ENCODE data around the gene HOXA3. TPM values are rescaled to one million over a fixed set of nuclear protein-coding genes. Genes with fewer than 3 reads are reported as not detected.

HOXA3 gene
- polyA plus RNA-seq, 2 of the 4 experiments (the other 2 are of a cell fraction), result 3.3 to 8.7 TPM

GRCh38 chr7:27199849-27200760 is 47.7 kb upstream of the HOXA3 start, which contains the start of gene HOXA13:
HOXA13 (minus strand) TSS chr7:27200091; CDS start chr7:27200077, 14 bp downstream.
- WGBS (ENCODE audit: missing lambda C conversion rate), result 3% methylated on average over 27 of the region's 99 CpGs
- ATAC-seq, result peak; percentile 80 to 91
- peak; percentile 65 to 69 for DNase-seq (ENCODE audit: low read depth in 1 of 2, low spot score in 1 of 2)
- ChIA-PET CTCF (interaction anchor here (0.7 to 4.2 kb wide), 22 partner anchors 10 to 897 kb away, joined by 3 to 33 read pairs (median 8); no protein-coding TSS in a partner anchor), POLR2A (interaction anchor here (1.0 to 1.6 kb wide), 5 partner anchors 463 to 894 kb away, joined by 3 to 6 read pairs (median 3); partner anchors contain the start of gene HIBADH)
- no peak for FAIRE-seq
- Histone ChIP-seq H3K4me1 (peaks cover 15% of the 10 kb centered on the region), H3K4me3 (peak within 1 kb of the TSS; percentile 82), H3K4me2 (peak within 1 kb of the TSS; percentile 85), H3K27ac (peak within 1 kb of the TSS; percentile 77 to 87), H3K9me3 (no peaks in the 10 kb centered on the region)
- TF ChIP-seq, protein P1, sequence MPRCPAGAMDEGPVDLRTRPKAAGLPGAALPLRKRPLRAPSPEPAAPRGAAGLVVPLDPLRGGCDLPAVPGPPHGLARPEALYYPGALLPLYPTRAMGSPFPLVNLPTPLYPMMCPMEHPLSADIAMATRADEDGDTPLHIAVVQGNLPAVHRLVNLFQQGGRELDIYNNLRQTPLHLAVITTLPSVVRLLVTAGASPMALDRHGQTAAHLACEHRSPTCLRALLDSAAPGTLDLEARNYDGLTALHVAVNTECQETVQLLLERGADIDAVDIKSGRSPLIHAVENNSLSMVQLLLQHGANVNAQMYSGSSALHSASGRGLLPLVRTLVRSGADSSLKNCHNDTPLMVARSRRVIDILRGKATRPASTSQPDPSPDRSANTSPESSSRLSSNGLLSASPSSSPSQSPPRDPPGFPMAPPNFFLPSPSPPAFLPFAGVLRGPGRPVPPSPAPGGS (IDR thresholded peaks at IDR 0.05), result 0 out of 3 replicates have a peak, but pooled peaks have one; percentile 27
- 0 out of 2 replicates have a peak, but pooled peaks have one; percentile 51 for TF ChIP-seq MYC (IDR thresholded peaks at IDR 0.05; ENCODE audit: borderline replicate concordance, low read length)
- peak; percentile 9; the same call in 1 of the 3 replicates for TF ChIP-seq SMC3 (IDR thresholded peaks at IDR 0.05)
- no peak for TF ChIP-seq CHD4 (IDR thresholded peaks at IDR 0.05; ENCODE audit: borderline replicate concordance)
- TF ChIP-seq MAX (IDR thresholded peaks at IDR 0.05), result peak; percentile 50; the same call in 1 of the 2 replicates
- no peak for TF ChIP-seq POLR2AphosphoS2 (conservative IDR thresholded peaks at IDR 0.05; ENCODE audit: low read length)
- TF ChIP-seq KDM1A (IDR thresholded peaks at IDR 0.05; ENCODE audit: low read depth), result no peak
- peak in 1 of 2 experiments; percentile 18; a peak in 1 of 5 replicates for TF ChIP-seq RAD21 (conservative IDR thresholded peaks at IDR 0.05 in 1 of 2, IDR thresholded peaks at IDR 0.05 in 1 of 2)

DNA sequence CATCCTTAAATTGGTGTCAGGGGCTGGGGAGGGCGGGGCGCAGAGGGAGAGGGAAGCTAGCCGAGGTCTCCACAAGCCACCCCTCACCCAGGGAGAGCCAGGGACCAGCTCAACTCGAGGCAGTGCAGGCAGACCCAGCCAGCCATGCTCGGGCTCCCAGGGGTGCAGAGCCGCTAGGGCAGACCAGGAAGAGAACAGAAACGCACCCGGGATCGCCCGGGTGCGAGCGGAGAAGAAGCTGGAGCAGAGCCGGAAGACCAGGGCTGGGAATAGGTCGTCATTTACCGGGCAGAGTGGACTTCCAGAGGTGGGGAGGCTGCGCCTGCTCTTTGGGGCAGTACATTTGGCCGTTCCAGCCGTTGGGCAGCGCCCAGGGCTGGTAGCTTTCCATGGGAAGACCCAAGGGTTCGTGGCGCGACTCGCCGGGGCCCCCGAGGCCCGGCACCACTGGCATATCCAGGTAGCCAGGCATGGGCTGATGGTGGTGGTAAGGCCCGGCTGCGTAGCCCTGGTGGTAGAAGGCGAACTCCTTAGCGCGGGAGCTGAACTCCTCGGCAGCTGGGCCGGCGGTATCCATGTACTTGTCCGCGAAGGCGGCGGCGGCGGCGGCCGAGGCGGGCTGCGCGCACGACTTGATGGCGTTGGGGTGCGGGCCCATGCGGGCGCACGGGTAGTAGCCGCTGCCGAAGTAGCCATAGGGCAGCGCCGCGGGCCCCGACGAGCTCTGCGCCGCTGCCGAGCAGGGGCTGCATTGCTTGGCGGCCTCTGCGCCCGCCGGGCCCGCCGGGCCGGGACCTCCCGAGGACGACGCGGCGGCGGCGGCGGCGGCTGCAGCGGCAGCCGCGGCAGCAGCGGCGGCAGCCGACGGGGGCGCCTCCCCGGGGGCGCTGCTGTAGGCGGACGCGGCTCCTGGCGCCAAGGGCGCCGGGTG is 46.8 kb upstream of the HOXA3 start:
- DNase-seq (ENCODE audit: low read depth in 1 of 2, low spot score in 1 of 2) (peak; percentile 48 to 57), ATAC-seq (peak; percentile 51 to 65), FAIRE-seq (no peak)
- Histone ChIP-seq H3K9me3 (no peaks in the 10 kb centered on the region), H3K27ac (peak overlapping the region; percentile 77 to 87), H3K4me1 (peaks cover 15% of the 10 kb centered on the region), H3K4me2 (peak overlapping the region; percentile 85), H3K4me3 (peak overlapping the region; percentile 82)
- POLR2A ChIA-PET, result interaction anchor here (1.0 to 1.6 kb wide), 4 partner anchors 464 to 895 kb away, joined by 3 to 6 read pairs (median 4); partner anchors contain the start of gene HIBADH
- WGBS (ENCODE audit: missing lambda C conversion rate), result 12% methylated on average over 21 of the region's 93 CpGs
- CTCF ChIA-PET, result interaction anchor here (0.7 to 4.2 kb wide), 25 partner anchors 10 to 898 kb away, joined by 3 to 33 read pairs (median 6); no protein-coding TSS in a partner anchor
- TF ChIP-seq, protein P2, sequence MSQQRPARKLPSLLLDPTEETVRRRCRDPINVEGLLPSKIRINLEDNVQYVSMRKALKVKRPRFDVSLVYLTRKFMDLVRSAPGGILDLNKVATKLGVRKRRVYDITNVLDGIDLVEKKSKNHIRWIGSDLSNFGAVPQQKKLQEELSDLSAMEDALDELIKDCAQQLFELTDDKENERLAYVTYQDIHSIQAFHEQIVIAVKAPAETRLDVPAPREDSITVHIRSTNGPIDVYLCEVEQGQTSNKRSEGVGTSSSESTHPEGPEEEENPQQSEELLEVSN (IDR thresholded peaks at IDR 0.05; ENCODE audit: borderline replicate concordance, low read depth), result peak; percentile 59; the same call in 1 of the 2 replicates
- TF ChIP-seq JUN (IDR thresholded peaks at IDR 0.05) (no peak; a peak in 1 of 5 replicates), HDAC2 (IDR thresholded peaks at IDR 0.05) (no peak), HOXB5 (CRISPR knock-in tag; IDR thresholded peaks at IDR 0.05) (peak; percentile 100), PHF8 (IDR thresholded peaks at IDR 0.05; ENCODE audit: borderline replicate concordance, low read depth) (peak; percentile 36; the same call in 1 of the 2 replicates)

DNA sequence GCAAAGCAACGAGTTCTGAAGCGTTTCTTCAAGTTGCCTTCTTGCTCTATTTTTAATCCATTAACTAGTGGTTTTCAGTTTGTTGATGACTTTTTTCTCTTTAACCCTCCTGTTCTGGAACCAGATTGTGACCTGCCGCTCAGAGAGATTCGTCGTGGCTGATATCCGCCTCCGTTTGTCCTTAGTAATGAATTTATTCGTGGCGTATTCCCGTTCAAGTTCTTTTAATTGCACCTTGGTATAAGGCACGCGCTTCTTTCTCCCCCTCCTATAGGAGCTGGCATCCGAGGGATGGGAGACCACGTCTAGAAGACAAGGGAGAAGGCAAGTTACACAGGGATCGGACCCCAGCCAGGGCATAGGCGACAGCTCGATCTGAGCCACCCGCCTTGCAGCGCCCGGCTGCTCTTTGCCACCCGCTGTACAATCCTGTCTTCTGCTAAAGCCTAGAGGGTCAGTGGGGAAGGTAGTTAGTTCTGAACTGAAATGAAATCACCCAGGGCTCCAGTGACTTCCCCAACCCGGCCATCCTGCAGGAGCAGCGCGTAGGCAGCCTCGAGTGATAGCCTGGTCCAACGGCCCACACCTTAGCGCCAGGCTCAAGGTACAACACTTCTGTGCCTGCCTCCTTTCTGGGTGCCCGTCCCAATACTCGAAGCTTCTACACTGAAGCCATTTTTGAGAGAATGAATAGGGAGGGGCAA is 45.9 kb upstream of the HOXA3 start:
- H3K4me2 ChIP-seq, result peak overlapping the region; percentile 85
- DNase-seq (ENCODE audit: low read depth in 1 of 2, low spot score in 1 of 2) (no peak), ATAC-seq (no peak), FAIRE-seq (no peak)
- H3K27ac ChIP-seq, result peak overlapping the region; percentile 77 to 87; a peak in 5 of 6 replicates
- peaks cover 15% of the 10 kb centered on the region for H3K4me1 ChIP-seq
- peak overlapping the region; percentile 82 for H3K4me3 ChIP-seq
- 92% methylated on average over 29 of the region's 29 CpGs for WGBS (ENCODE audit: missing lambda C conversion rate)
- CTCF ChIA-PET, result interaction anchor here (0.7 to 4.2 kb wide), 20 partner anchors 9 to 899 kb away, joined by 3 to 33 read pairs (median 8); no protein-coding TSS in a partner anchor
- TF ChIP-seq HOXB5 (CRISPR knock-in tag; IDR thresholded peaks at IDR 0.05), result peak; percentile 100
- TF ChIP-seq ZNF302 (CRISPR knock-in tag; IDR thresholded peaks at IDR 0.05), result no peak
- no peak for TF ChIP-seq POLR2A (IDR thresholded peaks at IDR 0.05; ENCODE audit: low read length)
- POLR2A ChIA-PET, result no interaction called here
- no peaks in the 10 kb centered on the region for H3K9me3 ChIP-seq
